HepG2 (cell line): Measurements from ENCODE around the gene HNRNPL. TPM values are rescaled to one million over a fixed set of nuclear protein-coding genes. Genes with fewer than 3 reads are reported as not detected.
"Not testable (repeated sequence)": the region's sequence is repeated elsewhere in the genome, so short reads cannot be mapped to it uniquely, and the experiment has no call there.

Experiments used
- ATAC-seq: fragments of 200-7000 bp; cut with Tn5 transposase; 3 replicates; pipeline ENCODE4 v1.9.1; 2020; ENCODE audit warnings: mild to moderate bottlenecking, moderate library complexity
- BruUV-seq: library from RNA; stranded (reverse); fragments of 400-500 nt; replicated peaks from 2 replicates; lab custom pipeline; 2021; lab: Mats Ljungman, UMichigan
- CTCF ChIA-PET: fragments of 300-600 bp; formaldehyde crosslinking; extraction: SDS; loops from one replicate; lab custom pipeline; 2021; ENCODE audit warnings: low total read pairs, inconsistent platforms, low intra/inter-chr PET ratio; lab: Yijun Ruan, JAX
- POLR2A ChIA-PET: fragments of 350-600 bp; sonication (Branson Sonifier 250); formaldehyde crosslinking; loops from one replicate; lab custom pipeline; 2020; ENCODE audit warnings: antibody characterized with exemption, inconsistent platforms; lab: Yijun Ruan, JAX
- DNase-seq: peaks from one replicate; pipeline ENCODE4 v3.0.0-alpha.2; 2015; ENCODE audit warnings: low spot score
- FAIRE-seq: peaks from 3 replicates; lab custom pipeline; 2011; peaks lifted over from hg19 to GRCh38; lab: Jason Lieb, UNC
- H2AFZ ChIP-seq: one replicate; pipeline ENCODE4 v1.6.1; 2011; ENCODE audit warnings: low read length, inconsistent platforms
- H3K27ac ChIP-seq: fragments of 300-600 bp; 3 replicates; pipeline ENCODE4 v1.8.0; 2011; ENCODE audit warnings: mixed run types, mild to moderate bottlenecking, mixed read lengths, low read length, inconsistent platforms; ENCODE audit not compliant: insufficient read depth; ENCODE audit errors: extremely low read length
- H3K27me3 ChIP-seq, 2 experiments: fragments of 200-600 bp in 1 of 2; 2 replicates in 1 of 2; 3 replicates in 1 of 2; pipeline versions ENCODE4 v1.6.0 to v1.8.0; 2011; ENCODE audit warnings: low read length in 2 of 2, mild to moderate bottlenecking in 2 of 2, moderate library complexity in 2 of 2, inconsistent platforms in 1 of 2; ENCODE audit not compliant: insufficient read depth in 2 of 2, control insufficient read depth in 1 of 2
- H3K36me3 ChIP-seq, 2 experiments: fragments of 200-600 bp in 1 of 2; replicated peaks in 1 of 2; 2 replicates in 1 of 2; 3 replicates in 1 of 2; pipeline versions ENCODE4 v1.5.1 to v1.8.0; 2011; ENCODE audit warnings: low read length in 2 of 2, inconsistent platforms in 1 of 2; ENCODE audit not compliant: insufficient read depth in 2 of 2, control insufficient read depth in 1 of 2
- H3K4me1 ChIP-seq: 2 replicates; pipeline ENCODE4 v1.5.1; 2012; ENCODE audit warnings: low read length, inconsistent platforms; ENCODE audit not compliant: insufficient read depth
- H3K4me2 ChIP-seq: 2 replicates; pipeline ENCODE4 v1.6.0; 2011; ENCODE audit warnings: low read depth, low read length, inconsistent platforms
- H3K4me3 ChIP-seq, 3 experiments: fragments of 200-600 bp in 1 of 3; sonication (generic), shearing (Covaris generic) in 1 of 3; replicated peaks in 1 of 3; 2 replicates each; pipeline ENCODE4 v1.5.1; 2011 to 2016; ENCODE audit warnings: low read length in 3 of 3, inconsistent platforms in 2 of 3, low read depth in 2 of 3, mild to moderate bottlenecking in 2 of 3, control low read depth in 1 of 3, mixed read lengths in 1 of 3; ENCODE audit not compliant: insufficient read depth in 1 of 3
- H3K79me2 ChIP-seq: one replicate; pipeline ENCODE4 v1.6.1; 2011; ENCODE audit warnings: low read length, inconsistent platforms; ENCODE audit not compliant: insufficient read depth
- H3K9ac ChIP-seq: 2 replicates; pipeline ENCODE4 v1.6.0; 2011; ENCODE audit warnings: mild to moderate bottlenecking, low read depth, low read length, inconsistent platforms; ENCODE audit not compliant: insufficient read depth
- H3K9me3 ChIP-seq: 2 replicates; pipeline ENCODE4 v1.5.1; 2012; ENCODE audit warnings: mild to moderate bottlenecking, low read length
- H4K20me1 ChIP-seq: 2 replicates; pipeline ENCODE4 v1.6.0; 2011; ENCODE audit warnings: inconsistent platforms, mild to moderate bottlenecking, low read length, moderate library complexity; ENCODE audit not compliant: insufficient read depth
- MAFF ChIP-seq: IDR thresholded peaks from 2 replicates; pipeline ENCODE4 v1.6.1; 2011; ENCODE audit warnings: low read depth, low read length, improper control_type of control experiment
- MBD4 ChIP-seq: IDR thresholded peaks from 2 replicates; pipeline ENCODE4 v1.6.1; 2012; ENCODE audit warnings: low read length, inconsistent platforms, borderline replicate concordance
- NFKB2 ChIP-seq: sonication (generic); formaldehyde crosslinking; IDR thresholded peaks from 2 replicates; pipeline ENCODE4 v1.4.0; 2020; ENCODE audit warnings: missing genetic modification reagents, borderline replicate concordance
- ZEB1 ChIP-seq: IDR thresholded peaks from 2 replicates; pipeline ENCODE4 v1.6.1; 2012; ENCODE audit warnings: mild to moderate bottlenecking, low read depth, inconsistent platforms; ENCODE audit not compliant: insufficient replicate concordance
- ZMYM3 ChIP-seq: sonication (generic); formaldehyde crosslinking; IDR thresholded peaks from 2 replicates; pipeline ENCODE4 v1.5.1; 2020; ENCODE audit warnings: mild to moderate bottlenecking, missing genetic modification reagents
- ZNF136 ChIP-seq: sonication (generic); formaldehyde crosslinking; IDR thresholded peaks from 2 replicates; pipeline ENCODE4 v1.8.1; 2022; ENCODE audit warnings: low read depth, mild to moderate bottlenecking, moderate library complexity, missing genetic modification reagents
- ZNF256 ChIP-seq: sonication (generic); formaldehyde crosslinking; conservative IDR thresholded peaks from 2 replicates; pipeline ENCODE4 v1.4.0; 2020; ENCODE audit warnings: missing genetic modification reagents
- ZNF451 ChIP-seq: sonication (generic); formaldehyde crosslinking; IDR thresholded peaks from 2 replicates; pipeline ENCODE4 v1.5.0; 2020; ENCODE audit warnings: mild to moderate bottlenecking, missing genetic modification reagents
- ZNF629 ChIP-seq: sonication (generic); formaldehyde crosslinking; conservative IDR thresholded peaks from 2 replicates; pipeline ENCODE4 v1.5.0; 2020; ENCODE audit warnings: missing genetic modification reagents
- ZNF652 ChIP-seq: IDR thresholded peaks from 2 replicates; pipeline ENCODE4 v1.6.1; 2016; ENCODE audit warnings: low read depth, borderline replicate concordance
- ZSCAN30 ChIP-seq: sonication (generic); formaldehyde crosslinking; IDR thresholded peaks from 2 replicates; pipeline ENCODE4 v1.5.0; 2020; ENCODE audit warnings: mild to moderate bottlenecking, missing genetic modification reagents
- WGBS: methylation state at CpG from one replicate; pipeline ENCODE4 v1.1.6; 2017; ENCODE audit warnings: low lambda C conversion rate; 5-methylcytosine and 5-hydroxymethylcytosine counted together
- in situ Hi-C: cut with HindIII; loops from 2 replicates; pipeline ENCODE4 v1.10.0; 2017; ENCODE audit warnings: low pct_unique_long_range_greater_than_20kb; ENCODE audit not compliant: extremely low pct_ligation_motif_present
- intact Hi-C: fragments of 100-400 bp; cut with micrococcal nuclease; formaldehyde crosslinking; loops from one replicate; pipeline ENCODE4 v1.10.0; 2022; ENCODE audit not compliant: unreplicated experiment
- polyA plus RNA-seq, 8 experiments: library from polyadenylated mRNA; depleted of rRNA in 3 of 8; stranded (reverse) in 7 of 8; unstranded in 1 of 8; fragments of >200 nt; fragmentation: Illumina TruSeq in 4 of 8; extraction: Trizol in 4 of 8; gene quantifications; 2 replicates each; pipeline versions ENCODE4 v1.2.1 to v1.2.3, GENCODE V29; 2011 to 2016; ENCODE audit warnings: low read depth in 4 of 8, missing spikeins in 1 of 8, mixed read lengths in 1 of 8; ENCODE audit not compliant: insufficient read depth in 1 of 8
- total RNA-seq, 5 experiments: library from RNA; depleted of rRNA; stranded (reverse); fragments of >200 nt; fragmentation: Illumina TruSeq; extraction: Trizol; gene quantifications; 2 replicates each; pipeline ENCODE4 v1.2.3, GENCODE V29; 2016; ENCODE audit warnings: low read depth in 1 of 5
- TF ChIP-seq, protein P1 (sequence below): sonication (generic); formaldehyde crosslinking; IDR thresholded peaks from 2 replicates; pipeline ENCODE4 v1.8.0; 2022; ENCODE audit warnings: missing genetic modification reagents, mild to moderate bottlenecking, moderate library complexity, borderline replicate concordance
- TF ChIP-seq, protein P2 (sequence below): sonication (generic); formaldehyde crosslinking; IDR thresholded peaks from 2 replicates; pipeline ENCODE4 v1.4.0; 2020; ENCODE audit warnings: missing genetic modification reagents, borderline replicate concordance

Gene HNRNPL
- total and polyA plus RNA-seq, 2 of the 13 experiments (the other 11 are each of a cell fraction or from before 2014, with no cell fraction given), result 156 to 278 TPM

DNA sequence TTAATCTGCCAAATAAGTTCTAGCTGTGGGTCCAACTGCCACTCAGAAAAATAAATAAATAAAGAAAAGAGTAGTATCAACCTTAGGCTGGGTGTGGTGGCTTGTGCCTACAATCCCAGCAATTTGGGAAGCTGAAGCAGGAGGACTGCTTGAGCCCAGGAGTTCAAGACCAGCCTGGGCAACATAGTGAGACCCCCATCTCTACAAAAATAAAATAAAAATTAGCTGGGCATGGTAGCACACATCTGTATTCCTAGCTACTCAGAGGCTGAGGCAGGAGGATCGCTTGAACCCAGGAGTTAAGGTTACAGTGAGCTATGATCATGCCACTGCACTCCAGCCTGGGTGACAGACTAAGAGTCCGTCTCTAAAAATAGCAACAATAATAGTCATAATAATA, 35.9 kb downstream of the HNRNPL start:
- H2AFZ ChIP-seq, H3K79me2 ChIP-seq, H3K9me3 ChIP-seq, ATAC-seq, in situ Hi-C loops, FAIRE-seq, H4K20me1 ChIP-seq, H3K4me2 ChIP-seq, H3K9ac ChIP-seq, H3K27ac ChIP-seq, H3K27me3 ChIP-seq, intact Hi-C loops, DNase-seq, BruUV-seq, H3K4me3 ChIP-seq, CTCF ChIA-PET: not testable (repeated sequence)
- Histone ChIP-seq H3K4me1 (peaks cover 22% of the 10 kb centered on the region), H3K36me3 (peaks cover 11 to 27% of the 10 kb centered on the region in 2 experiments; a peak in 4 of 5 replicates)
- POLR2A ChIA-PET, result interaction anchor here (0.9 to 1.1 kb wide), 2 partner anchors 18 to 51 kb away, joined by 3 read pairs; no protein-coding TSS in a partner anchor
- 93% methylated on average over 2 of the region's 2 CpGs for WGBS

DNA sequence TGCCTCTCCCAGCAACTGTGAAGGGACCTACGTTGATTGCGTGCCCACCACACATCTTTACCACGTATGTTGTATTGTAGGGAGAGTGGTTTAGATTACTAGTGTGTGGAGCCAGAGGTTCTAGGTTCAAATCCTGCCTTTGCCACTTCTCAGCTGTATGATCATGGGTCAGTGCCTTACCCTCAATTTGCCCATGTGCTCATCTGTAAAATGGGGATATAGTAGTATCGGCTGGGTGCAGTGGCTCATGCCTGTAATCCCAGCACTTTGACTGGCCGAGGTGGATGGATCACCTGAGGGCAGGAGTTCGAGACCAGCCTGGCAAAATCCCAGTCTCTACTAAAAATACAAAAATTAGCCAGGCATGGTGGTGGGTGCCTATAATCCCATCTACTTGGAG, 36.5 kb downstream of the HNRNPL start:
- no peak overlapping the region for H3K9ac ChIP-seq
- H3K27ac ChIP-seq, result no peak overlapping the region
- H3K4me2 ChIP-seq, result no peak overlapping the region
- H4K20me1 ChIP-seq, result no peaks in the 10 kb centered on the region
- FAIRE-seq (no peak), ATAC-seq (no peak), DNase-seq (no peak)
- ChIA-PET POLR2A (no interaction called here), CTCF (no interaction called here)
- in situ Hi-C loops (no loop called here), intact Hi-C loops (no loop called here)
- H3K36me3 ChIP-seq, result peaks cover 11 to 27% of the 10 kb centered on the region in 2 experiments; a peak in 4 of 5 replicates
- H3K79me2 ChIP-seq, result no peaks in the 10 kb centered on the region
- WGBS, result 97% methylated on average over 6 of the region's 6 CpGs
- no peaks in the 10 kb centered on the region for H3K27me3 ChIP-seq
- no TSS peak for BruUV-seq
- H2AFZ ChIP-seq, result no peak overlapping the region
- peaks cover 19% of the 10 kb centered on the region for H3K4me1 ChIP-seq
- no peaks in the 10 kb centered on the region for H3K9me3 ChIP-seq
- H3K4me3 ChIP-seq, result no peak overlapping the region
- TF ChIP-seq, protein P1, sequence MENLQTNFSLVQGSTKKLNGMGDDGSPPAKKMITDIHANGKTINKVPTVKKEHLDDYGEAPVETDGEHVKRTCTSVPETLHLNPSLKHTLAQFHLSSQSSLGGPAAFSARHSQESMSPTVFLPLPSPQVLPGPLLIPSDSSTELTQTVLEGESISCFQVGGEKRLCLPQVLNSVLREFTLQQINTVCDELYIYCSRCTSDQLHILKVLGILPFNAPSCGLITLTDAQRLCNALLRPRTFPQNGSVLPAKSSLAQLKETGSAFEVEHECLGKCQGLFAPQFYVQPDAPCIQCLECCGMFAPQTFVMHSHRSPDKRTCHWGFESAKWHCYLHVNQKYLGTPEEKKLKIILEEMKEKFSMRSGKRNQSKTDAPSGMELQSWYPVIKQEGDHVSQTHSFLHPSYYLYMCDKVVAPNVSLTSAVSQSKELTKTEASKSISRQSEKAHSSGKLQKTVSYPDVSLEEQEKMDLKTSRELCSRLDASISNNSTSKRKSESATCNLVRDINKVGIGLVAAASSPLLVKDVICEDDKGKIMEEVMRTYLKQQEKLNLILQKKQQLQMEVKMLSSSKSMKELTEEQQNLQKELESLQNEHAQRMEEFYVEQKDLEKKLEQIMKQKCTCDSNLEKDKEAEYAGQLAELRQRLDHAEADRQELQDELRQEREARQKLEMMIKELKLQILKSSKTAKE (CRISPR knock-in tag), result no peak
- TF ChIP-seq ZNF136 (CRISPR knock-in tag), result no peak
- peak; percentile 84 for TF ChIP-seq ZNF629 (CRISPR knock-in tag)
- TF ChIP-seq ZNF256, result no peak
- TF ChIP-seq ZNF652 (CRISPR knock-in tag), result no peak
- no peak for TF ChIP-seq MAFF
- no peak for TF ChIP-seq MBD4
- no peak for TF ChIP-seq ZSCAN30 (CRISPR knock-in tag)
- 0 out of 2 replicates have a peak, but pooled peaks have one; percentile 11 for TF ChIP-seq ZMYM3 (CRISPR knock-in tag)
- TF ChIP-seq, protein P2, sequence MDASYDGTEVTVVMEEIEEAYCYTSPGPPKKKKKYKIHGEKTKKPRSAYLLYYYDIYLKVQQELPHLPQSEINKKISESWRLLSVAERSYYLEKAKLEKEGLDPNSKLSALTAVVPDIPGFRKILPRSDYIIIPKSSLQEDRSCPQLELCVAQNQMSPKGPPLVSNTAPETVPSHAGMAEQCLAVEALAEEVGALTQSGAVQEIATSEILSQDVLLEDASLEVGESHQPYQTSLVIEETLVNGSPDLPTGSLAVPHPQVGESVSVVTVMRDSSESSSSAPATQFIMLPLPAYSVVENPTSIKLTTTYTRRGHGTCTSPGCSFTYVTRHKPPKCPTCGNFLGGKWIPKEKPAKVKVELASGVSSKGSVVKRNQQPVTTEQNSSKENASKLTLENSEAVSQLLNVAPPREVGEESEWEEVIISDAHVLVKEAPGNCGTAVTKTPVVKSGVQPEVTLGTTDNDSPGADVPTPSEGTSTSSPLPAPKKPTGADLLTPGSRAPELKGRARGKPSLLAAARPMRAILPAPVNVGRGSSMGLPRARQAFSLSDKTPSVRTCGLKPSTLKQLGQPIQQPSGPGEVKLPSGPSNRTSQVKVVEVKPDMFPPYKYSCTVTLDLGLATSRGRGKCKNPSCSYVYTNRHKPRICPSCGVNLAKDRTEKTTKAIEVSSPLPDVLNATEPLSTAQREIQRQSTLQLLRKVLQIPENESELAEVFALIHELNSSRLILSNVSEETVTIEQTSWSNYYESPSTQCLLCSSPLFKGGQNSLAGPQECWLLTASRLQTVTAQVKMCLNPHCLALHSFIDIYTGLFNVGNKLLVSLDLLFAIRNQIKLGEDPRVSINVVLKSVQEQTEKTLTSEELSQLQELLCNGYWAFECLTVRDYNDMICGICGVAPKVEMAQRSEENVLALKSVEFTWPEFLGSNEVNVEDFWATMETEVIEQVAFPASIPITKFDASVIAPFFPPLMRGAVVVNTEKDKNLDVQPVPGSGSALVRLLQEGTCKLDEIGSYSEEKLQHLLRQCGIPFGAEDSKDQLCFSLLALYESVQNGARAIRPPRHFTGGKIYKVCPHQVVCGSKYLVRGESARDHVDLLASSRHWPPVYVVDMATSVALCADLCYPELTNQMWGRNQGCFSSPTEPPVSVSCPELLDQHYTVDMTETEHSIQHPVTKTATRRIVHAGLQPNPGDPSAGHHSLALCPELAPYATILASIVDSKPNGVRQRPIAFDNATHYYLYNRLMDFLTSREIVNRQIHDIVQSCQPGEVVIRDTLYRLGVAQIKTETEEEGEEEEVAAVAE, result no peak
- no peak for TF ChIP-seq ZEB1
- TF ChIP-seq NFKB2, result no peak
- TF ChIP-seq ZNF451, result no peak
